Inferior parietal cortex (tissue), 1 donor: ENCODE data around the gene NAA60.
"Not testable (repeated sequence)": the region's sequence is repeated elsewhere in the genome, so short reads cannot be mapped to it uniquely, and the experiment has no call there.

Experiments used
- DNase-seq: peaks from one replicate; pipeline ENCODE4 v3.0.0-alpha.2; 2016; ENCODE audit errors: extremely low spot score

NAA60 gene

GRCh38 chr16:3461151-3461550 lies 17.7 kb downstream of the NAA60 start:
- no peak for DNase-seq

GRCh38 chr16:3465301-3465700 lies 21.8 kb downstream of the NAA60 start:
- no peak for DNase-seq

- DNase-seq: peak; percentile 14
Observed at GRCh38 chr16:3465911-3466584, 22.6 kb downstream of the NAA60 start.

- no peak for DNase-seq
Observed at GRCh38 chr16:3467182-3467581, 23.7 kb downstream of the NAA60 start.

GRCh38 chr16:3467921-3468320 lies 24.4 kb downstream of the NAA60 start:
- DNase-seq: no peak

- DNase-seq: no peak
Observed at GRCh38 chr16:3468501-3468900, 25.0 kb downstream of the NAA60 start.

GRCh38 chr16:3469736-3470135 lies 26.3 kb downstream of the NAA60 start:
- no peak for DNase-seq

- no peak for DNase-seq
Observed at GRCh38 chr16:3470723-3471122, 27.2 kb downstream of the NAA60 start.

- DNase-seq: no peak
Observed at GRCh38 chr16:3471518-3472176, 28.2 kb downstream of the NAA60 start.

- no peak for DNase-seq
Observed at GRCh38 chr16:3472878-3473595, 29.6 kb downstream of the NAA60 start.

- DNase-seq: not testable (repeated sequence)
Observed at GRCh38 chr16:3473596-3473943, 30.1 kb downstream of the NAA60 start.

GRCh38 chr16:3474136-3474779 lies 30.8 kb downstream of the NAA60 start:
- DNase-seq: no peak

GRCh38 chr16:3474870-3475269 lies 31.4 kb downstream of the NAA60 start:
- not testable (repeated sequence) for DNase-seq

- DNase-seq: no peak
Observed at GRCh38 chr16:3475604-3476375, 32.3 kb downstream of the NAA60 start.

- no peak for DNase-seq
Observed at GRCh38 chr16:3476409-3476808, 32.9 kb downstream of the NAA60 start.

GRCh38 chr16:3478242-3478925 lies 34.9 kb downstream of the NAA60 start:
- DNase-seq: no peak

- peak; percentile 13 for DNase-seq
Observed at GRCh38 chr16:3479654-3480216, 36.3 kb downstream of the NAA60 start.

- no peak for DNase-seq
Observed at GRCh38 chr16:3480901-3481695, 37.6 kb downstream of the NAA60 start.

GRCh38 chr16:3481696-3482658 lies 38.5 kb downstream of the NAA60 start:
- no peak for DNase-seq
